Skeletal muscle satellite cell (primary cell): ENCODE measurements around the gene APP.

ENCODE experiments used
- H3K27me3 ChIP-seq: 2 replicates; pipeline ENCODE4 v1.7.0; 2013; ENCODE audit warnings: low read length; ENCODE audit not compliant: control insufficient read depth, insufficient read depth
- H3K36me3 ChIP-seq: 2 replicates; pipeline ENCODE4 v1.7.0; 2013; ENCODE audit warnings: mild to moderate bottlenecking, control low read depth, low read length; ENCODE audit not compliant: insufficient read depth
- H3K4me1 ChIP-seq: 2 replicates; pipeline ENCODE4 v1.7.0; 2013; ENCODE audit warnings: low read length; ENCODE audit not compliant: control insufficient read depth, insufficient read depth
- H3K4me2 ChIP-seq: 2 replicates; pipeline ENCODE4 v1.7.0; 2013; ENCODE audit warnings: mild to moderate bottlenecking, low read length
- H3K4me3 ChIP-seq: 2 replicates; pipeline ENCODE4 v1.7.0; 2013; ENCODE audit warnings: low read length
- H3K9ac ChIP-seq: 2 replicates; pipeline ENCODE4 v1.7.0; 2013; ENCODE audit warnings: mild to moderate bottlenecking, low read depth, low read length, moderate library complexity
- H3K9me3 ChIP-seq: replicated peaks from 2 replicates; pipeline ENCODE4 v1.7.0; 2013; ENCODE audit warnings: mild to moderate bottlenecking, control low read depth, low read length

The APP gene

GRCh38 chr21:25903607-25904006 is 267.0 kb downstream of the APP start:
- peaks cover 17% of the 10 kb centered on the region for H3K4me1 ChIP-seq
- H3K9ac ChIP-seq = no peak overlapping the region
- no peaks in the 10 kb centered on the region for H3K27me3 ChIP-seq
- no peak overlapping the region for H3K4me2 ChIP-seq
- no peaks in the 10 kb centered on the region for H3K9me3 ChIP-seq
- no peak overlapping the region for H3K4me3 ChIP-seq
- no peaks in the 10 kb centered on the region for H3K36me3 ChIP-seq

GRCh38 chr21:25901330-25901979 is 269.1 kb downstream of the APP start:
- H3K9ac ChIP-seq = no peak overlapping the region
- no peaks in the 10 kb centered on the region for H3K9me3 ChIP-seq
- peaks cover 6% of the 10 kb centered on the region for H3K36me3 ChIP-seq
- H3K27me3 ChIP-seq = no peaks in the 10 kb centered on the region
- no peak overlapping the region for H3K4me2 ChIP-seq
- peaks cover 17% of the 10 kb centered on the region for H3K4me1 ChIP-seq
- H3K4me3 ChIP-seq = no peak overlapping the region

GRCh38 chr21:25898671-25899070 is 271.9 kb downstream of the APP start:
- no peak overlapping the region for H3K4me2 ChIP-seq
- H3K36me3 ChIP-seq = peaks cover 9% of the 10 kb centered on the region
- no peaks in the 10 kb centered on the region for H3K27me3 ChIP-seq
- H3K9me3 ChIP-seq = no peaks in the 10 kb centered on the region
- no peak overlapping the region for H3K9ac ChIP-seq
- peaks cover 13% of the 10 kb centered on the region for H3K4me1 ChIP-seq
- no peak overlapping the region for H3K4me3 ChIP-seq

DNA sequence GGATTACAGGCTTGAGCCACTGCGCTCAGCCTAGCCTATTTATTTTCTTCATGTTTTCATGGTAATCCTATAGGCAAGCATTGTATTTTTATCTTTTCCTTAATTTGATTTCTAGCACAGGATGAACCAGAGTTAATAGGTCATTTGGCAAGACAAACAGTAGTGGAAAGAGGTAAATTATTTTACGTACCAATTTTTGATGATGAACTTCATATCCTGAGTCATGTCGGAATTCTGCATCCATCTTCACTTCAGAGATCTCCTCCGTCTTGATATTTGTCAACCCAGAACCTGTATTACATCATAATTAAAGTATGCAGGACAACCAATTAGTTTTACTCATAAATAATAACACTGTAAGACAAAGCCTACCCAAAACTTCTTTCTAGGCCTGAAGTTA is 273.2 kb downstream of the APP start:
- Histone ChIP-seq H3K4me2 (no peak overlapping the region), H3K4me3 (no peak overlapping the region), H3K36me3 (peaks cover 16% of the 10 kb centered on the region), H3K9me3 (no peaks in the 10 kb centered on the region), H3K9ac (no peak overlapping the region), H3K27me3 (no peaks in the 10 kb centered on the region), H3K4me1 (peaks cover 9% of the 10 kb centered on the region)

- Histone ChIP-seq H3K27me3 (no peaks in the 10 kb centered on the region), H3K4me1 (peaks cover 4% of the 10 kb centered on the region), H3K9ac (no peak overlapping the region), H3K9me3 (no peaks in the 10 kb centered on the region), H3K4me3 (no peak overlapping the region), H3K4me2 (no peak overlapping the region), H3K36me3 (peaks cover 17% of the 10 kb centered on the region)
These were observed 274.0 kb downstream of the APP start for GRCh38 chr21:25896501-25897056.

- H3K4me3 ChIP-seq = no peak overlapping the region
- peaks cover 24% of the 10 kb centered on the region for H3K36me3 ChIP-seq
These were observed 274.9 kb downstream of the APP start for GRCh38 chr21:25895565-25896205.

GRCh38 chr21:25893191-25893590 is 277.4 kb downstream of the APP start:
- no peaks in the 10 kb centered on the region for H3K4me1 ChIP-seq
- no peaks in the 10 kb centered on the region for H3K9me3 ChIP-seq
- no peak overlapping the region for H3K4me3 ChIP-seq
- no peaks in the 10 kb centered on the region for H3K27me3 ChIP-seq
- H3K9ac ChIP-seq = no peak overlapping the region
- H3K4me2 ChIP-seq = no peak overlapping the region
- peaks cover 35% of the 10 kb centered on the region for H3K36me3 ChIP-seq

More at GRCh38 chr21:25895565-25896205, 274.9 kb downstream of the APP start:
- no peaks in the 10 kb centered on the region for H3K4me1 ChIP-seq
- no peaks in the 10 kb centered on the region for H3K27me3 ChIP-seq
- no peak overlapping the region for H3K4me2 ChIP-seq
- no peak overlapping the region for H3K9ac ChIP-seq
- H3K9me3 ChIP-seq = no peaks in the 10 kb centered on the region

GRCh38 chr21:25891596-25891995 is 279.0 kb downstream of the APP start:
- no peaks in the 10 kb centered on the region for H3K9me3 ChIP-seq
- no peak overlapping the region for H3K4me2 ChIP-seq
- no peaks in the 10 kb centered on the region for H3K27me3 ChIP-seq
- H3K4me1 ChIP-seq = no peaks in the 10 kb centered on the region
- peaks cover 43% of the 10 kb centered on the region for H3K36me3 ChIP-seq
- no peak overlapping the region for H3K4me3 ChIP-seq
- H3K9ac ChIP-seq = no peak overlapping the region

DNA sequence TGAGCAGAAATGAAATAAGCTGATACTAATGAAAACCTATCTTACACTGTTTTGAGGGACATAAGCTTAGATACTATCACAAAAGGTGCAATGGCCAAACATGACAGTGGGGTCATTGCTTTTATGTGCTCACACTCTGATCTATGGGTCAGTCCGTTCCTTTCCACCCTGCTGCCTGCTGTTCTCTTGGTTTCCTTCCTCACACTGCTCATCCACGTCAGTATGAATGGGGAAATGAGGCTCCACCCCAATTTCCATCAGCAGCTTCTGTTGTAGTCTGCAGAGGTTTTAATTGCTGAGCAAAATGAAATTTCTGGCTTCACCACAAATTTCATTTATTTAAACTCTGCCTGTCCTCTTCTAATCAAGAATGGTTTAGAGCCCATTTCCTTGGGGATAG is 280.6 kb downstream of the APP start:
- Histone ChIP-seq H3K27me3 (no peaks in the 10 kb centered on the region), H3K4me1 (no peaks in the 10 kb centered on the region), H3K36me3 (peaks cover 40% of the 10 kb centered on the region), H3K9me3 (no peaks in the 10 kb centered on the region), H3K4me2 (no peak overlapping the region), H3K9ac (no peak overlapping the region), H3K4me3 (no peak overlapping the region)

GRCh38 chr21:25888711-25889110 is 281.9 kb downstream of the APP start:
- H3K9me3 ChIP-seq = no peaks in the 10 kb centered on the region
- no peak overlapping the region for H3K4me3 ChIP-seq
- peaks cover 40% of the 10 kb centered on the region for H3K36me3 ChIP-seq
- no peaks in the 10 kb centered on the region for H3K4me1 ChIP-seq
- H3K9ac ChIP-seq = no peak overlapping the region
- no peak overlapping the region for H3K4me2 ChIP-seq
- no peaks in the 10 kb centered on the region for H3K27me3 ChIP-seq

DNA sequence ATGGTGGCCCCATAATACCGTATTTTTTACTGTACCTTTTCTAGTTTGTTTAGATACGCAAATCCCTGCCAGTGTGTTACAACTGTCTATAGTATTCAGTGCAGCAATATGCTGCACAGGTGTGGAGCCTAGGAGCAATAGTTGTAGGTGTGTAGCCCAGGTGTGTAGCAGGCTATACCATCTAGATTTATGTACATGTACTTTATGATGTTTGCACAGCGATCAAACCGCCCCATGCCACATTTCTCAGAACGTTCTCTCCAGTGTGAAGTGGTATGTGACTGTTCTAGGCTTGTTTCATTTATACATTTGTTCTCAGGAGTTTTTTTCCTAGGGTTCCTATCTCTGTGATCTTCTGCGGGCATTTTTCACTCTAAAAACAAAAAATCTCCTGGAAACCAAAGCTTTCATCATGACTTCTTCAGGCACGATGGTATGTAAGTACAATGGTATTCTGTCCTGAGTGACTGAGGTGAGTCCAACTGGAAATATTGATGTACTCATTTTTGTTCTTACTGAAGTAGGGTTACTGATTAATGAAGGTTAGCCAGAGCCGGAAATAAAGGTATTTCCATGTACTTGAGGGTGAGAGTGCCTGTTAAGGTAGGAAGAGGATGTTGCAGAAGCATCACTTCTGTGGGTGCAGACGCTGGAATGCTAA is 282.8 kb downstream of the APP start:
- H3K9ac ChIP-seq = no peak overlapping the region
- H3K36me3 ChIP-seq = peaks cover 33% of the 10 kb centered on the region
- no peaks in the 10 kb centered on the region for H3K27me3 ChIP-seq
- H3K4me3 ChIP-seq = no peak overlapping the region
- H3K4me2 ChIP-seq = no peak overlapping the region
- H3K4me1 ChIP-seq = no peaks in the 10 kb centered on the region
- H3K9me3 ChIP-seq = no peaks in the 10 kb centered on the region
